Heart right ventricle (tissue), 16 donors: ENCODE measurements around the gene EIF1B. TPM values are rescaled to one million over a fixed set of nuclear protein-coding genes. Genes with fewer than 3 reads are reported as not detected.

Experiments
- ATAC-seq, 8 donors: fragments of 200-7000 bp; cut with Tn5 transposase; one replicate each; pipeline ENCODE4 v1.9.1; 2020; ENCODE audit warnings: mild to moderate bottlenecking in 8 of 8, moderate library complexity in 8 of 8, moderate number of reproducible peaks in 1 of 8
- DNase-seq, 2 donors: peaks; one replicate each; pipeline ENCODE4 v3.0.0-alpha.2; 2020
- H3K27ac ChIP-seq, 10 donors: fragments of 200-600 bp; sonication (generic) in 2 of 10; one replicate each; pipeline versions ENCODE4 v1.5.0 to v1.8.0; 2020 to 2022; ENCODE audit warnings: mild to moderate bottlenecking in 3 of 10
- H3K27me3 ChIP-seq, 7 donors: fragments of 200-600 bp; one replicate each; pipeline ENCODE4 v1.8.0; 2021 to 2022; ENCODE audit warnings: mild to moderate bottlenecking in 2 of 7
- H3K36me3 ChIP-seq, 9 donors: fragments of 200-600 bp; sonication (generic) in 1 of 9; one replicate each; pipeline versions ENCODE4 v1.5.0 to v1.8.0; 2020 to 2022; ENCODE audit warnings: mild to moderate bottlenecking in 2 of 9
- H3K4me1 ChIP-seq, 9 donors: fragments of 200-600 bp; sonication (generic) in 1 of 9; one replicate each; pipeline versions ENCODE4 v1.5.0 to v1.8.0; 2020 to 2022; ENCODE audit warnings: mild to moderate bottlenecking in 4 of 9
- H3K4me3 ChIP-seq, 10 donors: fragments of 200-600 bp; sonication (generic) in 2 of 10; one replicate each; pipeline versions ENCODE4 v1.5.0 to v1.8.0; 2020 to 2022; ENCODE audit warnings: mild to moderate bottlenecking in 7 of 10, moderate library complexity in 2 of 10
- H3K9me3 ChIP-seq, 11 donors: fragments of 200-600 bp in 10 of 11; sonication (generic) in 2 of 11; one replicate each; pipeline versions ENCODE4 v1.5.0 to v1.8.0; 2013 to 2022; ENCODE audit warnings: mild to moderate bottlenecking in 2 of 11, control low read depth in 1 of 11, moderate library complexity in 1 of 11
- CTCF ChIP-seq, 9 donors: fragments of 200-600 bp; sonication (generic) in 2 of 9; IDR thresholded peaks; one replicate each; pipeline versions ENCODE4 v1.5.0 to v1.8.0; 2021 to 2022; ENCODE audit warnings: antibody characterized with exemption in 9 of 9, mild to moderate bottlenecking in 5 of 9, moderate library complexity in 1 of 9
- WGBS, 2 donors: extraction: QIAGEN DNeasy Blood & Tissue Kit; methylation state at CpG; one replicate each; pipeline ENCODE4 v1.1.7; 2013; ENCODE audit warnings: inconsistent platforms in 1 of 2; 5-methylcytosine and 5-hydroxymethylcytosine counted together
- intact Hi-C, 10 donors: fragments of 100-400 bp; cut with DNase I; formaldehyde crosslinking; loops; one replicate each; pipeline versions ENCODE4 v1.11.1 to v1.14.2; 2022
- polyA plus RNA-seq, 2 donors: library from polyadenylated mRNA; stranded (reverse); fragments of 200-250 nt; gene quantifications; one replicate each; pipeline ENCODE4 v1.2.3, GENCODE V29; 2013
- total RNA-seq, 10 donors: library from RNA; stranded (reverse); fragmentation: NEBNext Ultra II Directional in 3 of 10; extraction: Animal tissue kit (Norgen Biotek cat#: 25700) in 3 of 10; gene quantifications; one replicate each; pipeline versions ENCODE4 v1.2.1 to v1.2.4, GENCODE V29; 2021 to 2023
- donor health status: Arrhythmogenic right ventricular cardiomyopathy.
- donor health status: ischemic (EF 13 %, LVEDD 7.1; RV severe dilation, severe dysfunction).
- donor health status: healthy with polysubstance abuse.
- donor health status: DM: no; HTN: yes; CAD: no.
- donor health status: DM: no; HTN: no; CAD: no.
- donor health status: ischemic (EF 25% LVEDD 6.9; RV normal size, moderate dysfunction).
- donor health status: ischemic (EF 25% LVEDD 5.7; RV mildly dilated, moderate dysfunction).
- donor health status: healthy.
- donor health status: DM: yes; HTN: yes; CAD: no.
- donor health status: Ischemic cardiomyopathy.
- donor health status: ischemic (EF 35%, LVEDD 5.7; RV mildly dilated, moderate dysfunction).
- donor health status: nonischemic (EF 11% LVEDD 7.7; RV severe dilation, severe dysfunction).
- donor health status: DM: yes; HTN: yes; CAD: no.
- donor health status: PGD.
- donor health status: ischemic (EF 29% LVEDD 5.4; RV normal size, mild dysfunction).
- donor health status: nonischemic (EF 23%, LVEDD 6.1; RV moderate dilation, normal function).

Gene EIF1B
- total and polyA plus RNA-seq, 12 donors: 111 to 381 (median 283) TPM

GRCh38 chr3:40312661-40313226 is 3.2 kb downstream of the EIF1B start:
- peak in 1 of 2 donors; percentile 27 for DNase-seq
- peaks cover 0 to 51% (median 31%) of the 10 kb centered on the region in 9 donors for H3K36me3 ChIP-seq
- peak overlapping the region in 9 of 10 donors; percentile 35 to 100 (median 98) for H3K27ac ChIP-seq
- H3K9me3 ChIP-seq: no peaks in the 10 kb centered on the region
- TF ChIP-seq CTCF (IDR thresholded peaks at IDR 0.05): no peak
- peak overlapping the region in 7 of 10 donors; percentile 65 to 98 (median 93) for H3K4me3 ChIP-seq
- peaks cover 0 to 57% (median 43%) of the 10 kb centered on the region in 9 donors for H3K4me1 ChIP-seq
- WGBS, 2 donors: 52 to 53% methylated on average over 2 of the region's 2 CpGs
- ATAC-seq: peak in 6 of 8 donors; percentile 2 to 57 (median 23)
- intact Hi-C loops: loop anchor here in 4 of 10 donors (5.0 to 10.0 kb wide), 5 partner anchors 65 to 608 kb away; partner anchors contain the start of gene RPL14 (in 1 of the 4)
- no peaks in the 10 kb centered on the region for H3K27me3 ChIP-seq

- no peaks in the 10 kb centered on the region for H3K9me3 ChIP-seq
- H3K4me1 ChIP-seq: peaks cover 0 to 42% (median 35%) of the 10 kb centered on the region in 9 donors
- 58 to 61% methylated on average over 8 of the region's 8 CpGs for WGBS, 2 donors
- H3K4me3 ChIP-seq: no peak overlapping the region
- H3K27me3 ChIP-seq: no peaks in the 10 kb centered on the region
- intact Hi-C loops: loop anchor here in 4 of 10 donors (2.0 to 10.0 kb wide), 6 partner anchors 67 to 609 kb away; partner anchors contain the start of gene RPL14 (in 1 of the 4)
- peak overlapping the region in 7 of 10 donors; percentile 53 to 100 (median 96) for H3K27ac ChIP-seq
- DNase-seq: no peak
- ATAC-seq: peak in 2 of 8 donors; percentile 3
- H3K36me3 ChIP-seq: peaks cover 0 to 51% (median 31%) of the 10 kb centered on the region in 9 donors
- TF ChIP-seq CTCF (IDR thresholded peaks at IDR 0.05): no peak
Observed at GRCh38 chr3:40313975-40314860, 4.7 kb downstream of the EIF1B start.

GRCh38 chr3:40317061-40317855 is 7.8 kb downstream of the EIF1B start:
- intact Hi-C loops: loop anchor here in 8 of 10 donors (1.0 to 10.0 kb wide), 12 partner anchors 124 to 612 kb away; partner anchors contain the start of genes RPL14 (in 1 of the 8) and ZNF621 (in 1 of the 8)
- ATAC-seq (peak in 2 of 8 donors; percentile 29 to 34), DNase-seq (peak in 1 of 2 donors; percentile 52)
- Histone ChIP-seq H3K4me3 (no peak overlapping the region), H3K9me3 (no peaks in the 10 kb centered on the region), H3K36me3 (peaks cover 0 to 36% (median 19%) of the 10 kb centered on the region in 9 donors), H3K27me3 (no peaks in the 10 kb centered on the region), H3K27ac (no peak overlapping the region), H3K4me1 (peaks cover 0 to 25% (median 20%) of the 10 kb centered on the region in 9 donors)
- peak; percentile 63 to 90 (median 82) for TF ChIP-seq CTCF (IDR thresholded peaks at IDR 0.05)
- 23 to 28% methylated on average over 6 of the region's 6 CpGs for WGBS, 2 donors
